Cerebellar cortex (tissue), 1 donor: Measurements from ENCODE around the gene FAM32A.

Source experiments
- DNase-seq: peaks from one replicate; pipeline ENCODE4 v3.0.0-alpha.2; 2015; ENCODE audit warnings: low spot score

FAM32A gene

GRCh38 chr19:16185123-16185767, at the start of gene FAM32A:
FAM32A (plus strand) TSS chr19:16185410; CDS start chr19:16185443, 33 bp downstream.
- DNase-seq: peak; percentile 99

GRCh38 chr19:16135430-16136127, 49.6 kb upstream of the FAM32A start:
- no peak for DNase-seq

- no peak for DNase-seq
Observed at GRCh38 chr19:16136185-16136999, 48.8 kb upstream of the FAM32A start.

- DNase-seq: no peak
Observed at GRCh38 chr19:16139752-16140151, 45.5 kb upstream of the FAM32A start.

GRCh38 chr19:16141043-16141442, 44.2 kb upstream of the FAM32A start:
- no peak for DNase-seq

GRCh38 chr19:16142032-16142580, 43.1 kb upstream of the FAM32A start:
- no peak for DNase-seq

- DNase-seq: no peak
Observed at GRCh38 chr19:16143399-16144215, 41.6 kb upstream of the FAM32A start, which contains the start of gene HSH2D. HSH2D (plus strand) TSS chr19:16143685; CDS start chr19:16148751, 5,066 bp downstream.

GRCh38 chr19:16144216-16144581, 41.0 kb upstream of the FAM32A start:
- no peak for DNase-seq

- DNase-seq: no peak
Observed at GRCh38 chr19:16146112-16146511, 39.1 kb upstream of the FAM32A start.

- DNase-seq: no peak
Observed at GRCh38 chr19:16148443-16149229, 36.6 kb upstream of the FAM32A start.

GRCh38 chr19:16153582-16154336, 31.5 kb upstream of the FAM32A start:
- no peak for DNase-seq

GRCh38 chr19:16154557-16154956, 30.7 kb upstream of the FAM32A start:
- no peak for DNase-seq

- no peak for DNase-seq
Observed at GRCh38 chr19:16155128-16155527, 30.1 kb upstream of the FAM32A start.

- DNase-seq: no peak
Observed at GRCh38 chr19:16156904-16157303, 28.3 kb upstream of the FAM32A start.

GRCh38 chr19:16157601-16158000, 27.6 kb upstream of the FAM32A start:
- no peak for DNase-seq

GRCh38 chr19:16159655-16160054, 25.6 kb upstream of the FAM32A start:
- DNase-seq: no peak

GRCh38 chr19:16160445-16160942, 24.7 kb upstream of the FAM32A start:
- no peak for DNase-seq

- no peak for DNase-seq
Observed at GRCh38 chr19:16160943-16161560, 24.2 kb upstream of the FAM32A start.

- DNase-seq: no peak
Observed at GRCh38 chr19:16161840-16162239, 23.4 kb upstream of the FAM32A start.
